GM21717 (cell line): Measurements from ENCODE around the gene ARHGAP22.

Experiments
- ATAC-seq: cut with Tn5 transposase; IDR thresholded peaks from one replicate; pipeline ENCODE4 v1.9.1; 2021; ENCODE audit warnings: mild to moderate bottlenecking, moderate library complexity; ENCODE audit not compliant: unreplicated experiment

The ARHGAP22 gene

GRCh38 chr10:48485711-48486110 is 119.2 kb downstream of the ARHGAP22 start:
- ATAC-seq: no peak

GRCh38 chr10:48484911-48485310 is 120.0 kb downstream of the ARHGAP22 start:
- no peak for ATAC-seq

DNA sequence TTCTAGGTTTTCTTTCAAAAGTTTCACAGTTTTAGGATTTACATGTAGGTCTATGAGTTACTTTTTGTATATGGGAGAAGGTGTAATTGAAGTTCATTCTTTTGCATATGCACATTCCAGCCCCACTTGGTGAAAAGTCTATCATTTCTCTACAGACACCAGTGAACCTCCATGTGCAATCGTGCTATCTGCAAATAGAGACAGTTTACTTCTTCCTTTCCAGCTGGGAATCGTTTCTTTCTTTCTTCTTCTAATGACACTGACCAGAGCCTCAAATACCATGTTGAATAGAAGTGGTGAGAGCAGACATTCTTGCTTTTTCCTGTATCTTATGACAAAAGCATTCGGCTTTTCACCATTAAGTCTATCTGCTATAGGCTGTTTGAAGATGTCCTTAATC is 122.7 kb downstream of the ARHGAP22 start:
- ATAC-seq: no peak

- ATAC-seq: no peak
These were observed 123.5 kb downstream of the ARHGAP22 start for GRCh38 chr10:48481385-48481784.

- no peak for ATAC-seq
These were observed 124.2 kb downstream of the ARHGAP22 start for GRCh38 chr10:48480397-48481374.

DNA sequence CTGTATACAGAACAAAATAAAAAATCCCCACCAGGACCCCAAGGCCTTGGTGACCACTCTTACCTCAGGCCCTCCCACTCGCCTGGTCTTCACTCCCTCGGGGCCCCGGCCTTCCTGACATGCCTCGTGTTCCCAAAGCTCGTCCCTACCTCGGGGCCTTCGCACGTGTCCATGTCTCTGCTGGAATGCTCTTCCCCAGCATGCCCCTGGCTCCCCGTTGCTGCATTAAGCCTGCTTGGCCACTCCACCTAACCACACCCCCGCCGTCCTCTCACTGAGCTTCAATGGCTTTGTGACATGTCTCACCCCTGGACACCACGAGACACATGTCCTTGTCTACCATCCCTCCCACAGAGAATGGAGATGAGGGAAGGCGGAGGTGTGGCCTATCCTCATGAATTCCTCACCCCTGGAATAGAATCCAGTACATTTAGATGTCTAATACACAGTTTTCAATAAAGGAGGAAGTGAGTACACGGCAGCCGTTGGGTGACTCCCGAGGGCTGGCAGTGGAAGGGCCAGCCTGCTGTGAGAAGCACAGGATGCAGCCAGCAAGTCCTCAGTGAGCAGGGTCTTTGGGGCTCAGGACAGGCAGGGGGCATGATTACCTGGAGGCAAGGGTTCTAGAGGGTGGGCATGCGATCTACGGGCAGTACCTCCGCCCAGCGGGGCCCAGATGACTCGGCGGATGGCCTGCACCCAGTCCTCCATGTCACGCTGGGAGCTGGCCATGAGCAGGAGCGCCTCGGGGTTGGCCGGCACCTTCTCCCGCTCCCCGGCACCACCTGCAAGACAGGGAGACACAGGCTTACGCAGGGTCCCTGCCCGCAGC is 125.7 kb downstream of the ARHGAP22 start:
- ATAC-seq: no peak

- ATAC-seq: no peak
These were observed 126.4 kb downstream of the ARHGAP22 start for GRCh38 chr10:48478469-48478868.

DNA sequence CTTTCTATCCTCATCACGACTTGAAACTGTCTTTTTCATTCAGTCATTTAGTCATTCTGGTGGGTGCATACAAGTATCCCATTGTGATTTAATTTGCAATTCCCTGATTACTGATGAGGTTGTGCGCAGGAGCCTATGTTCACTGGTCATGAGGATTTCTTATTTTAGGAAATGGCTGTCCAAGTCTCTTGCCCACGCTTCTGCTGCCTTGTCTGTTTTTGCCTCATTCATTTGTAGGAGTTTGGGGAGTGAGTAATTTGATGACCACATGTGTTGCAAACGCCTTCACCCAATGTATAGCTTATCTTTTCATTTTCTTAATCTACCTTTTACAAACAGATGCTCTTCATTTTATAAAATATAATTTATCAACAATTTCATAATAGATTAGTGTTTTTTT is 127.3 kb downstream of the ARHGAP22 start:
- no peak for ATAC-seq

DNA sequence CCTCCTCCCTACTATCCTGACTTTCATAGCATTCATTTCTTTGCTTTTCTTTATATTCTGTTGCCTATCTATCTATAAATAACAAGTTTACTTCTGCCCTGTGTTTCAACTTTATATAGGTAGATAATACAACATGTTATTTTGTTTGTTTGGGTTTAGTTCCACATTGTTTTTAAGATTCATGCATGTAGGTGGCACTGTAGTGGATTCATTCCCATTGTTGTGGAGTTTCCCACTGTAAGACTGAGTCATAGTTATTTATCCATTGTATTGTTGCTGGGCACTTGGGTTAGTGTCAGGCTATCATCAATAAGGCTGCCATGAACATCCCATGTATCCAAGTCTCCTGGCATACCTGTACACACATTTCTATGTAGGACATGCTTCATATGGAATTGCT is 127.7 kb downstream of the ARHGAP22 start:
- ATAC-seq: no peak

DNA sequence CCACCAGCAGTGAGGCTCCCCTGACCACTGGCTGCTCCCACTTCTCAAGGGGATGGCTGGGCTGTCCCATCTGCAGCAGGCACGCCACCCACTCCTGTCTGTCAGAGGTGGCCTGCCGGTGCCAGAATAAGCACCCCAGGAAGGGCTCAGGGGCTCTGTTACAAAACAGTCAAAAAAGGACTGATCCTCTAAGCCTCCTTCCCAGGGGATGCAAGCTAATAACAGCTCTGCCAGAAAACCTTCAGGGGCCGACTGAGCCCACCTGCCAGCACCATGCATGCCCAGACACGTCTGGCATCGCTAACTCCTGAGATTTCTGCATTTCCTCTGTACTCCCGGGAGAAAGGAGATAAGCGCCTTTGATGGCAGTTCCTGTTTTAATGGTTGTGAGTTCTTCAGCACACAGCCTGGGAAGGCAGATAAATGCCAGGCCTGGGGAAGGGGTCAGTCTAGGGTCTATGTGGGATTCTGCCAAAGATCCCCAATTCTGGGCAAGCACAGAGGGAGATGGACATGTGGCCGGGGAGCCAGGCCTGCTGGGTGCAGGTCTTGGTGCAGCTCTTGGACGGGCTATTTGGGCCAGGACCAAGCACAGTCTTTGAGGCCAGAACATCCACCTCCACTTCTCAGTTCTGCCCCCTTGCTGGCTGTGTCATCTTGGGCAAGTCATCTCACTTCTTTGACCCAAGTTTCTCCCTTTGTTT is 128.4 kb downstream of the ARHGAP22 start:
- ATAC-seq: no peak

- no peak for ATAC-seq
These were observed 129.0 kb downstream of the ARHGAP22 start for GRCh38 chr10:48475943-48476278.

- ATAC-seq: no peak
These were observed 130.0 kb downstream of the ARHGAP22 start for GRCh38 chr10:48474765-48475365.

DNA sequence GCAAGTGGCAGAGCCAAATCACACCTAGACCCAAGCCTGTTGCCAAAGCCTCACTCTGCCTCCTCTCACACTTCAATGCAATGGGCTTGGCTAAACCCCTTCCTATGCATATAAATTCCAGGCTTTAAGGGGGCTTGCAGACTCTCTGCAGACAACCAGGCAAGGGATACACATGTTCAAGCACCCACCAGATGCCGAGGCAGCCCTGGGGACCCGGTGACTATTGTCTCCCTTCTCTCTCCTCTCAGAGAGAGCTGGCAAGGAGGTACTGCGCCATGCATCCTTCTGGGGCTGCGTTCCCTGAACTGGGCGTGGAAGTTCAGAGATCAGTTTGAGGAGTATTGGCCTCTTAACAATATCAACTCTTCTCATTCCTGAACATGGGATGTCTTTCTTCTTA is 131.2 kb downstream of the ARHGAP22 start:
- ATAC-seq: no peak

- no peak for ATAC-seq
These were observed 132.3 kb downstream of the ARHGAP22 start for GRCh38 chr10:48472501-48473069.

DNA sequence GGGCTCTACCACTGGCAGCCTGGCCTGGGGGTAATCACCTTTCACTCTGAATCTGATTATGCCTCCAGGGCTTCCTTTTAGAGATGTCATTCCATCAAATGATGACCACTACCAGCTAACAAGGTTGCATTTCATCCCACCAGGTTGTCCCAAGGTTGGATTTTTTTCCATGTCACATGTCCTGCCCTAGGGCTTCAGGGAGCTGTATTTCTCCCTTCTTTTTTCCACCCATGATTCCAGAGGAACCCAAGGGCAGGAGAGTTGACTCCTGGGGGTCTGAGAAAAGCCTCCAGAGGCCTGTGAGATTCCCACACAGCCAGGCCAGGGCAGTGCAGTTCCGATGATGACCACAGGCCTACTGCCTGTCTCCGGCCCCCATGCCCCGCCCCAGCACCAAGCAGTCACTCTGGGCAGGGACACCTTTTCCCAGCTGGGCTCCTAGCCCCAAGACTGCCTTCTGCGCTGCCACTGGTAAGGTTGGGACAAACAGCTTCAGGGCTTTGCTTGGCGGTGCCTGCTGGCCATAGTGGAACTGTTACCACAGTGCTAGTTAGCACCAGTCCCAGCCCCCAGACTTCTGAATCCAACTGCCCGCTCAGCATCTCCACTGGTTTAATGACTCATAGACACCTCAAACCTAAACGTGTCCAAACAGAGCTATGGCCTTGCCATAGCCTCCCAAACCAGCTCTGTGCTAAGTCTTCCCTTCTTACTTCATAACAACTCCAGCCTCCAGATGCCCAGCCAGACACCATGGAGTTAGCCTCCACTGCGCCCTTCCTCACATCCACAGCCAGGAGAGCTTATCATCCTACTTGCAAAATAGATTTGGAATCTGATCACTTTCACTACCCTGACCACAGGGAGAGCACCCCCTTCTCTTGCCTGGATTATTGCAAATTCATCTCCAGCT is 133.7 kb downstream of the ARHGAP22 start:
- no peak for ATAC-seq

GRCh38 chr10:48470115-48470892 is 134.6 kb downstream of the ARHGAP22 start:
- no peak for ATAC-seq

GRCh38 chr10:48469516-48470020 is 135.3 kb downstream of the ARHGAP22 start:
- ATAC-seq: no peak

- no peak for ATAC-seq
These were observed 135.9 kb downstream of the ARHGAP22 start for GRCh38 chr10:48468866-48469511.
